ENCODE measurements around the gene DSCAML1. TPM values are rescaled to one million over a fixed set of nuclear protein-coding genes. Genes with fewer than 3 reads are reported as not detected.

DSCAML1 gene
- total RNA-seq, 2 experiments from 2014 or later: not detected

DNA sequence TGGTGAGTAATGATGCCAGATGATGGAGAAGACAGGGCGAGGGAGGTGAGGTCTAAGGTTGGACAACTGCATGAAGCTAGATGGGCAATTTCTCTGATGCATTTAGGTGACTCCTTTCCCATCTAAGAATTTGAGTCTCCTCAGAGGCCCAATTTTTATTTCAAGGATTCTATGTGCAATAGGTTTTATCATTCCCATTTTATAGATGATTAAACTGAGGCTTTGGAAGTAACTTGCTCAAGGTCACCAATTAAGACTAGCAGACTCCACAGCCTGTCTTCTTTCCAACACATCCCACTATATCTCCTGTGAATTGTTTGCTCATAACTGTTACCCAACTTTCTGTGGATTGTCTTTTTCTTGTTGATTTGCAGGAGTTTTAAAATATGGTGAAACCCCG is 28.5 kb downstream of the DSCAML1 start:
- H3K4me3 ChIP-seq (ENCODE audit: low read depth, low read length, poor library complexity, severe bottlenecking): no peak overlapping the region
- H3K9me3 ChIP-seq (ENCODE audit: low read length): no peaks in the 10 kb centered on the region
- H3K27ac ChIP-seq (ENCODE audit: low read depth, low read length, poor library complexity, severe bottlenecking): no peak overlapping the region
- no peak overlapping the region for H2AFZ ChIP-seq (ENCODE audit: low read length)
- no peak for DNase-seq (ENCODE audit: low spot score)
- H3K9me2 ChIP-seq (ENCODE audit: insufficient read depth, low read length): no peaks in the 10 kb centered on the region
- no peaks in the 10 kb centered on the region for H3K36me3 ChIP-seq (ENCODE audit: insufficient read depth, low read length)
- CTCF ChIA-PET (ENCODE audit: unreplicated experiment): no interaction called here
- intact Hi-C loops (cut with micrococcal nuclease; ENCODE audit: unreplicated experiment): no loop called here
- H3K4me2 ChIP-seq (ENCODE audit: low read length): no peak overlapping the region
- H3K79me2 ChIP-seq (ENCODE audit: insufficient read depth, low read depth, low read length): no peaks in the 10 kb centered on the region
- no peak for TF ChIP-seq EZH2phosphoT487 (IDR thresholded peaks at IDR 0.05; ENCODE audit: borderline replicate concordance, low read depth, low read length)
- TF ChIP-seq, protein P1, sequence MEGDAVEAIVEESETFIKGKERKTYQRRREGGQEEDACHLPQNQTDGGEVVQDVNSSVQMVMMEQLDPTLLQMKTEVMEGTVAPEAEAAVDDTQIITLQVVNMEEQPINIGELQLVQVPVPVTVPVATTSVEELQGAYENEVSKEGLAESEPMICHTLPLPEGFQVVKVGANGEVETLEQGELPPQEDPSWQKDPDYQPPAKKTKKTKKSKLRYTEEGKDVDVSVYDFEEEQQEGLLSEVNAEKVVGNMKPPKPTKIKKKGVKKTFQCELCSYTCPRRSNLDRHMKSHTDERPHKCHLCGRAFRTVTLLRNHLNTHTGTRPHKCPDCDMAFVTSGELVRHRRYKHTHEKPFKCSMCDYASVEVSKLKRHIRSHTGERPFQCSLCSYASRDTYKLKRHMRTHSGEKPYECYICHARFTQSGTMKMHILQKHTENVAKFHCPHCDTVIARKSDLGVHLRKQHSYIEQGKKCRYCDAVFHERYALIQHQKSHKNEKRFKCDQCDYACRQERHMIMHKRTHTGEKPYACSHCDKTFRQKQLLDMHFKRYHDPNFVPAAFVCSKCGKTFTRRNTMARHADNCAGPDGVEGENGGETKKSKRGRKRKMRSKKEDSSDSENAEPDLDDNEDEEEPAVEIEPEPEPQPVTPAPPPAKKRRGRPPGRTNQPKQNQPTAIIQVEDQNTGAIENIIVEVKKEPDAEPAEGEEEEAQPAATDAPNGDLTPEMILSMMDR (conservative IDR thresholded peaks at IDR 0.05; ENCODE audit: low read length): no peak
- H4K20me1 ChIP-seq (ENCODE audit: insufficient read depth, low read length): no peaks in the 10 kb centered on the region
- BruUV-seq (replicated peaks): no TSS peak
- POLR2A ChIA-PET: no interaction called here
- no peaks in the 10 kb centered on the region for H3K4me1 ChIP-seq (ENCODE audit: insufficient read depth, low read length, poor library complexity, severe bottlenecking)

DNA sequence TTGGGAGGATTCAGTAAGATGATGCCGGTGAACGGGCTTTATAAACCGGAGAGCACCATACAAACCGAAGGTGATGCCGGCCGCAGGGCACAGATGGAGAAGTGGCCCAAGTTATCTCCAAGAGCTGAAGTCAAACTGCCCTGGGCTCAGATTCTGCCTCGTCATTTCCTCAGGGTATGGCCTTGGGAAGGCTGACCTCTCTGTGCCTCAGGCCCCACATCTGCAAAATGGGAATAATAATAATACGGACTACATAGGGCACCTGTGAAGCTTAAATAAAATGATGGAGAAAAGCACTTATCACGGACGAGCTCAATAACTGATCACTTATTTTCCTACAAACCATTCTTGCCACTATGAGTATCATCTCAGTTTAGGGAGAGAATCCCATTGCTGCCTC is 29.9 kb downstream of the DSCAML1 start:
- TF ChIP-seq, protein P1 (conservative IDR thresholded peaks at IDR 0.05; ENCODE audit: low read length): no peak
- TF ChIP-seq EZH2phosphoT487 (IDR thresholded peaks at IDR 0.05; ENCODE audit: borderline replicate concordance, low read depth, low read length): no peak
- no TSS peak for BruUV-seq (replicated peaks)
- Histone ChIP-seq H4K20me1 (ENCODE audit: insufficient read depth, low read length) (no peaks in the 10 kb centered on the region), H3K36me3 (ENCODE audit: insufficient read depth, low read length) (no peaks in the 10 kb centered on the region), H3K4me2 (ENCODE audit: low read length) (no peak overlapping the region), H3K79me2 (ENCODE audit: insufficient read depth, low read depth, low read length) (no peaks in the 10 kb centered on the region), H3K27ac (ENCODE audit: low read depth, low read length, poor library complexity, severe bottlenecking) (no peak overlapping the region), H3K9me3 (ENCODE audit: low read length) (no peaks in the 10 kb centered on the region), H3K9me2 (ENCODE audit: insufficient read depth, low read length) (no peaks in the 10 kb centered on the region), H3K4me3 (ENCODE audit: low read depth, low read length, poor library complexity, severe bottlenecking) (no peak overlapping the region), H3K4me1 (ENCODE audit: insufficient read depth, low read length, poor library complexity, severe bottlenecking) (no peaks in the 10 kb centered on the region), H2AFZ (ENCODE audit: low read length) (no peak overlapping the region)
- DNase-seq (ENCODE audit: low spot score): no peak
- intact Hi-C loops (cut with micrococcal nuclease; ENCODE audit: unreplicated experiment): no loop called here
- ChIA-PET POLR2A (no interaction called here), CTCF (ENCODE audit: unreplicated experiment) (no interaction called here)

DNA sequence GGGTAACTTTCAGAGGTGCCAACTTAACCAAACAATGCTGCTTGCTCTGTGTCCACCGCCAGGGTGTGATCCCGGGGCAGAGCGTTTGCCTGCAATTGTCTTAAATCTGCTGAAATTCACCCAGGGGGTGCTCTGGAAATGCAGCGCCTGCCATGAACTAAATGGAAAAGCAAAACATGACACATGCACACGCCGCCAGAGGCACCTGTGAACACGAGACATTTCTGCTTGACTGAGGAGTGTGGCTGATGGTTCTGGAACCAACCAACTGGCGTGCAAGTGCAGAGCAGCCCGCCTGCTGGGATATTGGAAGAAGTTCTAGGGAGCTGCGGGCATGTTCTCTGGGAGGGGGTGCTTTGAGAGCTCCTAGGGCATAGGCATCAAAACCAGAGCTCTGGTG is 30.4 kb downstream of the DSCAML1 start:
- TF ChIP-seq, protein P1 (conservative IDR thresholded peaks at IDR 0.05; ENCODE audit: low read length): no peak
- no peak for TF ChIP-seq EZH2phosphoT487 (IDR thresholded peaks at IDR 0.05; ENCODE audit: borderline replicate concordance, low read depth, low read length)
- Histone ChIP-seq H3K4me1 (ENCODE audit: insufficient read depth, low read length, poor library complexity, severe bottlenecking) (no peaks in the 10 kb centered on the region), H2AFZ (ENCODE audit: low read length) (no peak overlapping the region), H4K20me1 (ENCODE audit: insufficient read depth, low read length) (no peaks in the 10 kb centered on the region), H3K4me2 (ENCODE audit: low read length) (no peak overlapping the region), H3K4me3 (ENCODE audit: low read depth, low read length, poor library complexity, severe bottlenecking) (no peak overlapping the region), H3K27ac (ENCODE audit: low read depth, low read length, poor library complexity, severe bottlenecking) (no peak overlapping the region), H3K79me2 (ENCODE audit: insufficient read depth, low read depth, low read length) (no peaks in the 10 kb centered on the region), H3K9me3 (ENCODE audit: low read length) (no peaks in the 10 kb centered on the region), H3K9me2 (ENCODE audit: insufficient read depth, low read length) (no peaks in the 10 kb centered on the region), H3K36me3 (ENCODE audit: insufficient read depth, low read length) (no peaks in the 10 kb centered on the region)
- intact Hi-C loops (cut with micrococcal nuclease; ENCODE audit: unreplicated experiment): no loop called here
- ChIA-PET POLR2A (no interaction called here), CTCF (ENCODE audit: unreplicated experiment) (no interaction called here)
- BruUV-seq (replicated peaks): no TSS peak
- no peak for DNase-seq (ENCODE audit: low spot score)

Measured in OCI-LY7 (cell line).